ENCODE data around the gene SAMD5.
A peak's percentile ranks its signal among the peaks of the same experiment; 100 is the strongest.

GRCh38 chr6:147508042-147508865 is at the start of gene SAMD5:
- TF ChIP-seq CTCF (conservative IDR thresholded peaks at IDR 0.05; ENCODE audit: low read depth in 2 of 2) (no peak), POLR2AphosphoS5 (IDR thresholded peaks at IDR 0.05; ENCODE audit: low read depth) (no peak), REST (IDR thresholded peaks at IDR 0.05; ENCODE audit: unreplicated experiment) (no peak), EZH2 (IDR thresholded peaks at IDR 0.05; ENCODE audit: low read depth, unreplicated experiment) (peak; percentile 76), ZNF114 (CRISPR knock-in tag; IDR thresholded peaks at IDR 0.05) (no peak), ETS1 (IDR thresholded peaks at IDR 0.05) (no peak)

All from GM23338 (cell line).